IPS-18c (cell line): Measurements from ENCODE around the gene KCNJ4.

ENCODE experiments used
- H3K4me3 ChIP-seq: 2 replicates; pipeline ENCODE4 v1.7.0; 2013; ENCODE audit warnings: low read depth, mild to moderate bottlenecking, low read length, moderate library complexity; ENCODE audit not compliant: insufficient read depth
- H3K9me3 ChIP-seq: one replicate; pipeline ENCODE4 v1.6.1; 2013; ENCODE audit warnings: mild to moderate bottlenecking, low read length, moderate library complexity; ENCODE audit not compliant: control insufficient read depth, insufficient read depth

KCNJ4 gene

GRCh38 chr22:38424525-38425080 is 30.4 kb downstream of the KCNJ4 start:
- H3K9me3 ChIP-seq, result no peaks in the 10 kb centered on the region

GRCh38 chr22:38423512-38424503 is 31.2 kb downstream of the KCNJ4 start:
- Histone ChIP-seq H3K4me3 (no peak overlapping the region), H3K9me3 (no peaks in the 10 kb centered on the region)

More at GRCh38 chr22:38424525-38425080, 30.4 kb downstream of the KCNJ4 start:
- H3K4me3 ChIP-seq, result no peak overlapping the region

- Histone ChIP-seq H3K4me3 (peak overlapping the region; percentile 9; the same call in 1 of the 2 replicates), H3K9me3 (no peaks in the 10 kb centered on the region)
Measured at GRCh38 chr22:38422611-38423511, 32.1 kb downstream of the KCNJ4 start.

GRCh38 chr22:38420734-38421133 is 34.3 kb downstream of the KCNJ4 start:
- Histone ChIP-seq H3K9me3 (peaks cover 2% of the 10 kb centered on the region), H3K4me3 (no peak overlapping the region)

- no peak overlapping the region for H3K4me3 ChIP-seq
- H3K9me3 ChIP-seq, result peaks cover 2% of the 10 kb centered on the region
Measured at GRCh38 chr22:38419858-38420160, 35.2 kb downstream of the KCNJ4 start.

- Histone ChIP-seq H3K4me3 (no peak overlapping the region), H3K9me3 (peaks cover 2% of the 10 kb centered on the region)
Measured at GRCh38 chr22:38419121-38419857, 35.7 kb downstream of the KCNJ4 start.

- Histone ChIP-seq H3K9me3 (peaks cover 2% of the 10 kb centered on the region), H3K4me3 (no peak overlapping the region)
Measured at GRCh38 chr22:38418589-38418988, 36.4 kb downstream of the KCNJ4 start.

GRCh38 chr22:38417252-38418060 is 37.5 kb downstream of the KCNJ4 start:
- Histone ChIP-seq H3K9me3 (peaks cover 2% of the 10 kb centered on the region), H3K4me3 (no peak overlapping the region)

- Histone ChIP-seq H3K9me3 (peaks cover 4% of the 10 kb centered on the region), H3K4me3 (no peak overlapping the region)
Measured at GRCh38 chr22:38416621-38417251, 38.3 kb downstream of the KCNJ4 start.

GRCh38 chr22:38415561-38416321 is 39.3 kb downstream of the KCNJ4 start:
- peaks cover 8% of the 10 kb centered on the region for H3K9me3 ChIP-seq

GRCh38 chr22:38415046-38415445 is 40.0 kb downstream of the KCNJ4 start:
- Histone ChIP-seq H3K9me3 (peaks cover 8% of the 10 kb centered on the region), H3K4me3 (no peak overlapping the region)

More at GRCh38 chr22:38415561-38416321, 39.3 kb downstream of the KCNJ4 start:
- 0 out of 2 replicates have a peak overlapping the region, but pooled peaks have one; percentile 9 for H3K4me3 ChIP-seq

- H3K4me3 ChIP-seq, result no peak overlapping the region
- H3K9me3 ChIP-seq, result peaks cover 10% of the 10 kb centered on the region
Measured at GRCh38 chr22:38414009-38414395, 41.0 kb downstream of the KCNJ4 start.

- Histone ChIP-seq H3K9me3 (peaks cover 10% of the 10 kb centered on the region), H3K4me3 (no peak overlapping the region)
Measured at GRCh38 chr22:38413085-38414008, 41.7 kb downstream of the KCNJ4 start.

- H3K9me3 ChIP-seq, result peaks cover 10% of the 10 kb centered on the region
- peak overlapping the region; percentile 31; the same call in 1 of the 2 replicates for H3K4me3 ChIP-seq
Measured at GRCh38 chr22:38412435-38413084, 42.4 kb downstream of the KCNJ4 start.
